Occipital lobe (tissue), 2 donors: ENCODE measurements around the gene TCEA2. TPM values are rescaled to one million over a fixed set of nuclear protein-coding genes. Genes with fewer than 3 reads are reported as not detected.

Source experiments
- DNase-seq: peaks from one replicate; lab custom pipeline; 2025; lab: John Stamatoyannopoulos, UW
- total RNA-seq: library from RNA; depleted of rRNA; stranded (reverse); fragments of >200 nt; gene quantifications from one replicate; pipeline ENCODE4 v1.2.3, GENCODE V29; 2014

Gene TCEA2
- total RNA-seq, 1 donor from 2014 or later = 36.0 TPM

GRCh38 chr20:64035066-64035932 lies 27.7 kb upstream of the TCEA2 start:
- no peak for DNase-seq

GRCh38 chr20:64035933-64036345 lies 27.1 kb upstream of the TCEA2 start, which contains the start of gene C20orf204:
C20orf204 (plus strand) TSS chr20:64036182; CDS start chr20:64036324, 142 bp downstream.
- no peak for DNase-seq

- no peak for DNase-seq
These were observed 26.4 kb upstream of the TCEA2 start for GRCh38 chr20:64036346-64037198.

DNA sequence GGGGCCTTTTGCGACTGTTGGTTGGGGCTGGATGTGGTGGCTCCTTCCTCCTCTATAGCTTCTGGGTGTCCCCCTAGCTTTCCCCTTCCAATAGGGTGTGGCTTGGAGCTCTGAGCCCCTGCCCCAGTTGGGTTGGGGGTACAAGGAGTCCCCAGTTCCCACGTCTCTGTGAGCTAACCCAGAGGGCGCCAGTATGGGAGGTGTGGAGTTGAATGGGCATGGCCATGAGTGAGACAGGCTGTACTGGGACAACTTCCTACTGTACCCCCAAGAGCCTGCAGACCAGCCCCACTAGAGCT lies 25.9 kb upstream of the TCEA2 start:
- no peak for DNase-seq

DNA sequence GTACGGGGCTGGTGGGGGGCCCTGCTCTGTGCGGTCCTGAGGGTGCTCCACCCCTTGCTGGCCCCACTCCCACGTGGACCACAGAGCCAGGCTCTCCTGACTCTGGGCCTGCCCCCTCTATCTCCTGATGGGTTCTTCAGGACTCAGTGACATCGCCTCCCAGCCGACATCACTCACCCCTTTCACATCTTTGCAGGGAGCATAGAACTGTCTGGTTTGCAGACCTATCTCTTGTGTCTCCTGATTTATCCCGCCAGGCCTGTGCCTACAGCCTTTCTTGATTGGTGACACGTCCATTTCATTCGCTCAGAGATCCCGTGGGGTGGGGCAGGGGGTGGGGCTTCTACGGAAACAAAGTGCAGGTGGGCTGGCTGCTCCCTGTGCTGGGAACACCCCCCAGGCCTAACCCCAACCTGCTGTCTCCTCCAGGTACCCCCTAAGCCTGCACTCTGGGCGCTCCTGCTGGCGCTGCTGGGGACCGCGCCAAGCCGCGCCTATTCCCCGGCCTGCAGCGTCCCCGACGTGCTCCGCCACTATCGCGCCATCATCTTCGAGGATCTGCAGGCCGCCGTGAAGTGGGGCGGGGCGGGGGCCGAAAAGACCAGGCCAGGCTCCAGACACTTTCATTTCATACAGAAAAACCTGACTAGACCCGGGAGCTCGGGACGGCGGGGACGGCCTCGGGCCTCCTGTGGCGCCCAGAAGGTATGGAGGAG lies 25.3 kb upstream of the TCEA2 start:
- no peak for DNase-seq

DNA sequence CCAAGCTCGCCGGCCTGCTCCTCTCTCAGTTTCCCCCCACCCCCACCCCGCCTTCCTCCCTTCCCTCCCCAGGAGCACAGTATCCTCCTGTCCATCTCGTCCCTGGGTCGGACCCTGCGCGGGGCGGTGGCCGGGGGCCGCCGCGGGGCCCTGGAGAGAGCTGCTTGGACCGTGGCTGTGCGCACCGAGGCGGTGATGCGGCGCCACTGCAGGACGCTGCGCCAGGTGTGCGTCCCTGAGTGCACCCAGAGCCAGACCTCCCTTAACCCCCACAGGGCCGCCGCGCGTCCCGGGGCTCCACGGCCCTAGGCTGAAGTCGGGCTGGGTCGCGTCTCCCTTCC lies 24.8 kb upstream of the TCEA2 start:
- DNase-seq = no peak

GRCh38 chr20:64038565-64039292 lies 24.3 kb upstream of the TCEA2 start:
- DNase-seq = no peak

DNA sequence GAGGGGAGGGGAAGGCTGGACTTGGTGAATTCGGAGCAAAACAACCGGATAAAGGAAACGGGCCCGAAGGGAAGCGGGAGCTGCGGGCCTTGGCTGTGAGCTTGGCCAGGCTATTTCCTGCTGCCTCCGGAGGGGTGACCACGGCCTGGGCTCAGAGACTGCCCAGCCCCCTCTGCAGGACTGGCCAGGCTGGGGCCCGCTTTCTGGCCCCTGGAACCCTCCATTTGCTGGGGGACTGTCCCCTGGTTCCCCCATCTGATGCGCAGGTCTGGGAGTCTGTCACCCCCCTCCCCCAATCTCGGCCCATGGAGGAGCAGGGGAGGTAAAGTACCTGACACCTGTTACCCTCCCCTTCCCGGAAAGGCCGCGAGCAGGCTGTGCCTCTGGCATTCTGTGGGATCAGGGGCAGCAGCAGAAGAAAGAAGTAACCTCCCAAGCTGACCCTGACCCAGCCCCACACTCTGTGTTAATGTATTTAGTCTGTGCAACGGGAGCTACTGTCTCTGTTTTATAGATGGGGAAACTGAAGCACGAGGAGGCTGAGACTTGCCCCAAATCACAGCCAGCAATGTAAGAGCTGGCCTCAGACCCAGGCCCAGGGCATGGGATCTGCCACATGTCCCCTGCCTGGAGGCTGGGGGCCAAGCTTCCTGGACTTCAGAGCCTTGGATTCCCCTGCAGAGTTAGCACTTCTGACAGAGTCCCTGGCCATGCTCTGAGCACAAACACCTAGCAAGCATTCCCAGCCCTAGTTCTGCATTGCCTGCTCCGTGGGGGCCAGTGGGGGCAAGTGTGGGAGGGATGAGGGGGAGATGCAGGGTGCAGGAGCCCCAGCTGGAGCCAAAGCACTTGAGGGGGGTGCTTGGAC lies 23.5 kb upstream of the TCEA2 start:
- DNase-seq = no peak

DNA sequence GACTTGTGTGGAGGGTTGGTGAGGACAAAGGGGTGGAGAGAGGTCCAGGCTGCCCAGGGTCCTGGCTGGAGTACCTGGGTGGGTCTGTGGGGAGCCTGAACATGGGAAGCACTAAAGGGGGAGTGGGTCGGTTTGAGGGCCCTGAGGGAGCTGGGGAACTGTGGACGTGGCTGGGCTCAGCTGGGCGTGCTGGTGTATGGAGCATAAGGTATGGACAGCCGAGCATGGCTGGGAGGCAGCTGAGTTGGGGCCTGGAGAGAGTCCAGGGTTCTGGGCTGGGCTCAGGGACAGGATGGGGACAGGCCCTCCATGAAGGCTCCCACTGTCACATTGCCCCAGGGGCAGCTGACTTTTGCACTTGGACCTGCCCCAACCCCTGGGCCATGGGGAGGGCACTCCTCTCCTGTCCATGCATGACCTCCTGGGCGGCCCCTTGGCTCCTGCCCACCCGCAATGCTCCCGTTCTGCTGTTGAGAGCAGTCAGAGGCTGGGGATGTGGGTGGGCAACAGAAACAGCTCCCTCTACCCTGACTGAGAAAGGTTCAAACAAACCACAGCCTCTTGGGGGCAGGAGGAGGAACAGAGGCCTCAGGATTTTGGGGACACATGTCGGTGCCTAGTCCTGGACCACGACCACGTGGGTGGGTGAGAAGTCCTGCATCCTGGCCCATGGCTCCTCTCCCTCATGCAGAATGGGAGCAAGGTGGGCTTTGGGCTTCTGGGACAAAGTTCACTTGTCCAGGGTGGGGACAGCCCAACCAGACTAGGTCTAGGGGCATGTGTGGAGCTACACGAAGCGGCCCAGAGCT lies 22.6 kb upstream of the TCEA2 start:
- DNase-seq = no peak

DNA sequence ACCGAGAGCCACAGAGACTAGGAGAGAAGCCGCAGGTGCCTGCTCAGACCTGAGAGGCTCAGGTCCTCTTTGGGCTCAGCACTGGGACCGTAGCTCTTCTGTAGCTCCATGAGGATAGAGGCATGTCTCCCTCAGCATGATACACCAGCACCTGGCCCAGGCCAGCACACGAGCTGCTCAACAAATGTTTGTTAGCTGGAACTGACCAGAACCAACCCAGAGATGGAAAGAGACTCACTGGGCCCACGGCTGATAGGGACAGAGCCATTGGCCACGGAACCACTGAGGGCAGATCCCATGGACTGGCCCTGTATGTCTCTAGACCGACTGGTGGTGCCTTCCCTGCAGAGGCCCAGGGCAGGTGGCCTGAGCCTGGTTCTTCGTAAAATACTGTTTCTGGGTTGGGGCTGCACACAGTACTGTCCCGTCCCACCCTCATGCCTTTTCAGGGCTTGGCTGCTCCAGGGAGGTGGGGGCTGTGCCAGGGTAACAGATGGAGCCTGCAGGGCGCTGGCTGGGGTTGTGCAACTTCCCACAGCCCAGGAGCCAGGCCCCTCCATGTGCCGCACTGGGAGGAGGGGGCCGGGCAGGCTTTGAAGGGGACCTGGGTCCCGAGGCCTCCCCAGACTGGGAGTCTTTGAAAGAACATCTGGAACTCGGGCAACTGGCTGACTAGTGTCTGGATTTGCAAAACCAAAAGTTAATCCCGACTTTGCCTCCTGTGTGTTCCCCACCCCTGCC lies 21.8 kb upstream of the TCEA2 start:
- DNase-seq = no peak

GRCh38 chr20:64041781-64042053 lies 21.3 kb upstream of the TCEA2 start:
- DNase-seq = no peak

DNA sequence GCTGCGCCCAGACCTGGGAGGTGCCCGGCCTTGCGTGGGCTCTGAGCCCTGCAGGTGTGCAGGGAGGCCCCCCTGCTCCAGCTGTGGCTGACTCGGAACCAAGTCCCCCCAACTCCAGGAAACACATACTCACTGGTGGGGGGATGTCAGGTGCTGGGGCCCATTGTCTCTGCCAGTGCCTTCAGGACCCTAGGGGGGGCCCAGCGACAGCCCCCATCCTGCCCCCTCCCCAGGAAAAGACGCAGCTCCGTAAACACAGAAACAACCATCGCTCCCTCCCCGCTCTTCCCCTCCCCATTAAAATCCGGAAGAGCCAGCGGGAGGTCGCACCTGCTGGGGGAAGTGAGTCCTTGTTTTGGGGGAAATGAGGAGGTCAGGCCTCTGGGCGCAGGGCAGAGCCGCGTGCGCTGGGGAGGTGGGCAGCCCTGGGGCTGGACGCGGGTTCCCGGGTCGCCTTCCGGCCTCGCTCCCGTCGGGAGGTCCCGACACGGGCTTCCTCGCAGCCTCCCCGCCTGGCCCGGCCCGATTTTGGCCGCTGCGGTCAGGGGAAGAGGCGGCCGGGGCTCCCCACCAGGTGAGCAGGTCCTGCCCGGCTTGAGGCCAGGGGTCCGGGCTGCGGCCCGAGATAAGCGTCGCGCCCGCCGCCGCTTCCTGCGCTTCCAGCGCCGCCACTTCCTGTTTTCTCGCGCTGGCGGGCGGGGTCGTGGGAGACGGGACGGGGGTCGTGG lies 20.8 kb upstream of the TCEA2 start:
- DNase-seq = no peak

DNA sequence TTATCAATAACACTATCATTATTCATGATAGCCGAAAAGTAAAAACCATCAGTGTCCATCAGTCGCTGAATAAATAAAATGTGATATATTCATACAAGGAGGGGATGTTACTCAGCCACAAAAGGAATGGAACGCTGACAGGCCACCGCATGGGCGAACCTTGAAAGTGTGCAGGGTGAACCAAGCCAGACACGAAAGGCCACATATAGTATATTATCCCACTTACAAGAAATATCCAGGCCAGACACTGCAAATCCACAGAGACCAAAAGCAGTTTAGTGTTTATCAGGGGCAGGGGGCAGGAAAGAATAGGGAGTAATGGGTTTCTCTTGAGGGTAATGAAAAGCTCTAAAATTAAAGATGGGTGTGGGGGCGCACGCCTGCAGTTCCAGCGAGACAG lies 19.2 kb upstream of the TCEA2 start:
- DNase-seq = no peak

GRCh38 chr20:64044484-64045247 lies 18.3 kb upstream of the TCEA2 start:
- no peak for DNase-seq

GRCh38 chr20:64045346-64046011 lies 17.5 kb upstream of the TCEA2 start:
- no peak for DNase-seq

DNA sequence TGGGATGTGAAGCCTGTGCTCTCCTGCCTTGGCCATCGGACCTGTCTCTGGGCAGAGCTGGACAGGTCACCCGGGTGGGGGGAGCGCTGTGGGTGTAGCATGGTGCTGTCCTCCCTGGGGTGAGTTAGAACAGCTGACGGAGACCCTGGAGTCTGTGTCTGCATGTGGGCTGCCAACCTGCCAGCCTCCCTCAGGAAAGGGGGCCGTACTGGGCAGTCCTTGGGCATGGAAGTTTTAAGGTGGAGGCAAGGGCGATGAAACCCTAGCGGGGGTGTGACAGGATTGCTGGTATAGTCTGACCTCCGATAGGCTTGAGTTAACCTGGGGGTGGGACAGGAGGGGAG lies 16.0 kb upstream of the TCEA2 start:
- no peak for DNase-seq

GRCh38 chr20:64047968-64048401 lies 15.0 kb upstream of the TCEA2 start:
- no peak for DNase-seq
